K562 (cell line): ENCODE measurements around the gene FAM187B. TPM values are rescaled to one million over a fixed set of nuclear protein-coding genes. Genes with fewer than 3 reads are reported as not detected.
A peak's percentile ranks its signal among the peaks of the same experiment; 100 is the strongest.

ENCODE experiments used
- BRD4 ChIP-seq: fragments of 200-600 bp; sonication (generic); IDR thresholded peaks from 2 replicates; pipeline ENCODE4 v1.6.1; 2017; ENCODE audit warnings: inconsistent platforms
- CAMTA2 ChIP-seq: fragments of 250-450 bp; sonication (Bioruptor Pico); conservative IDR thresholded peaks from 2 replicates; pipeline ENCODE4 v1.5.1; 2022
- CHD2 ChIP-seq: IDR thresholded peaks from 2 replicates; pipeline ENCODE4 v1.6.1; 2011; ENCODE audit warnings: low read depth, low read length
- CREB1 ChIP-seq, 2 experiments: sonication (generic) in 1 of 2; formaldehyde crosslinking in 1 of 2; IDR thresholded peaks; 2 replicates each; pipeline versions ENCODE4 v1.6.1 to v1.8.0; 2012 to 2022; ENCODE audit warnings: inconsistent platforms in 1 of 2, mild to moderate bottlenecking in 1 of 2, missing genetic modification reagents in 1 of 2, moderate library complexity in 1 of 2
- NUFIP1 ChIP-seq: fragments of 450-650 bp; IDR thresholded peaks from 2 replicates; pipeline ENCODE4 v1.6.1; 2018; ENCODE audit not compliant: partially characterized antibody
- POLR2AphosphoS2 ChIP-seq: IDR thresholded peaks from 2 replicates; pipeline ENCODE4 v1.6.1; 2012; ENCODE audit warnings: low read length, improper control_type of control experiment
- SREBF1 ChIP-seq: fragments of 150-350 bp; IDR thresholded peaks from 2 replicates; pipeline ENCODE4 v1.6.1; 2014; ENCODE audit warnings: antibody characterized with exemption, low read depth, low read length, borderline replicate concordance
- U2AF1 ChIP-seq: fragments of 200-400 bp; formaldehyde crosslinking; optimal IDR thresholded peaks from 2 replicates; pipeline ENCODE3; 2017; ENCODE audit warnings: mild to moderate bottlenecking, low read depth, low read length, moderate library complexity
- ZFP1 ChIP-seq: fragments of 450-650 bp; formaldehyde crosslinking; IDR thresholded peaks from 2 replicates; pipeline ENCODE4 v1.4.0; 2020; ENCODE audit warnings: mild to moderate bottlenecking, mixed read lengths
- ZSCAN32 ChIP-seq: fragments of 450-650 bp; formaldehyde crosslinking; IDR thresholded peaks from 2 replicates; pipeline ENCODE4 v1.4.0; 2020; ENCODE audit warnings: mild to moderate bottlenecking, moderate library complexity
- polyA plus RNA-seq, 8 experiments: library from polyadenylated mRNA; depleted of rRNA in 4 of 8; stranded (reverse) in 5 of 8; unstranded in 3 of 8; fragments of >200 nt; fragmentation: Nextera tagmentation in 2 of 8; fragmentation: Illumina TruSeq in 1 of 8; extraction: Ambion mirVana in 2 of 8; extraction: Trizol in 1 of 8; gene quantifications; 2 replicates each; pipeline versions ENCODE4 v1.2.1 to v1.2.3, GENCODE V29; 2011 to 2014; ENCODE audit warnings: inconsistent platforms in 1 of 8, missing spikeins in 1 of 8
- total RNA-seq, 7 experiments: library from RNA; depleted of rRNA in 6 of 7; stranded (reverse); fragments of >200 nt in 6 of 7; fragmentation: Illumina TruSeq in 2 of 7; extraction: Trizol in 2 of 7; gene quantifications; 2 replicates each; pipeline versions ENCODE4 v1.2.1 to v1.2.3, GENCODE V29; 2011 to 2021; ENCODE audit warnings: low replicate concordance in 1 of 7
- TF ChIP-seq, protein P1 (sequence below): fragments of 450-650 bp; IDR thresholded peaks from 2 replicates; pipeline ENCODE4 v1.6.1; 2014; ENCODE audit warnings: low read depth, mild to moderate bottlenecking, moderate library complexity, borderline replicate concordance
- TF ChIP-seq, protein P2 (sequence below): fragments of 250-450 bp; sonication (Bioruptor Pico); IDR thresholded peaks from 2 replicates; pipeline ENCODE4 v1.4.0; 2020; ENCODE audit warnings: mild to moderate bottlenecking, moderate library complexity
- TF ChIP-seq, protein P3 (sequence below), 2 experiments: IDR thresholded peaks; 2 replicates each; pipeline ENCODE4 v1.6.1; 2011; ENCODE audit warnings: borderline replicate concordance in 1 of 2, control low read depth in 1 of 2, low read depth in 1 of 2, low read length in 1 of 2, mild to moderate bottlenecking in 1 of 2, mixed read lengths in 1 of 2, moderate library complexity in 1 of 2; ENCODE audit not compliant: insufficient read depth in 1 of 2, insufficient read length in 1 of 2, poor library complexity in 1 of 2, severe bottlenecking in 1 of 2; ENCODE audit errors: extremely low read depth in 1 of 2
- TF ChIP-seq, protein P4 (sequence below), 2 experiments: fragments of 450-650 bp; formaldehyde crosslinking in 1 of 2; IDR thresholded peaks; 2 replicates each; pipeline versions ENCODE4 v1.4.0 to v1.6.1; 2014 to 2020; ENCODE audit warnings: mild to moderate bottlenecking in 2 of 2, borderline replicate concordance in 1 of 2, low read depth in 1 of 2

Gene FAM187B
- total and polyA plus RNA-seq, 9 of the 15 experiments (the other 6 are each of a cell fraction or from before 2014, with no cell fraction given) = 0.04 to 0.09 TPM; not detected in 7

DNA sequence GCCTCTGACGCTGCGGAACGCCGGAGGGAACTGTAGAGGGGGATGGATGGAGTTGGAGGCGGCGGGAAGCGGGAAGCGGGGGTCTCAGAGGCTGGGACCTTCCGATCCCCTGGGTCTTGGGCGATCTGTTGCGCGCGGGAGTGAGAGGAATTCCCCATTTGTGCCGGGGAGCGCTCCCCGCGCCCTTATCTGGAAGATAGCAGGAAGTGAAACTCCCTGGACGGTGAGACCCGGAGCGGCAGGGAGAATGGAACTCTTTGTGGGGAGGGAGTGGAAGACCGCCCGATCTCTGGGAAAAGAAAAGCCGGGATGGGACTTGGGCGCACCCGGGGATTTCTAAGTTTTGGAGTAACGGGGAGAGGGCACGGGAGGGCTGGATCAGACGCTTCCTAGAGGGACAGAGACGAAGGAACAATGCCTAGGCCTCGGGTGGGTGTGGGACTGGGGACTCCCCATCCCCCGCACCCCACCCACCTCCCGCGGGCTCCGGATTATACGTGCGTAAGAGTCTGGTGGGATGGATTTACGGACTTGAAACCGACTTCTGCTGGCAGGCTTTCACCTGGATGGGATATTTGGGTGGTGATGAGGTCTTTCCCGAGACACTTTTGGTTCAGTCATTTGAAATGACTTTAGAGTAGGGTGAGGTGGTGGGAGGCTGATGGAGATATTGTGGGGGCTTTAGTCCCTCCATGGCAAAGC is 20.8 kb upstream of the FAM187B start (continued):
- TF ChIP-seq CHD2 = no peak
- TF ChIP-seq, protein P1, sequence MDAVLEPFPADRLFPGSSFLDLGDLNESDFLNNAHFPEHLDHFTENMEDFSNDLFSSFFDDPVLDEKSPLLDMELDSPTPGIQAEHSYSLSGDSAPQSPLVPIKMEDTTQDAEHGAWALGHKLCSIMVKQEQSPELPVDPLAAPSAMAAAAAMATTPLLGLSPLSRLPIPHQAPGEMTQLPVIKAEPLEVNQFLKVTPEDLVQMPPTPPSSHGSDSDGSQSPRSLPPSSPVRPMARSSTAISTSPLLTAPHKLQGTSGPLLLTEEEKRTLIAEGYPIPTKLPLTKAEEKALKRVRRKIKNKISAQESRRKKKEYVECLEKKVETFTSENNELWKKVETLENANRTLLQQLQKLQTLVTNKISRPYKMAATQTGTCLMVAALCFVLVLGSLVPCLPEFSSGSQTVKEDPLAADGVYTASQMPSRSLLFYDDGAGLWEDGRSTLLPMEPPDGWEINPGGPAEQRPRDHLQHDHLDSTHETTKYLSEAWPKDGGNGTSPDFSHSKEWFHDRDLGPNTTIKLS = no peak
- TF ChIP-seq U2AF1 = no peak
- no peak for TF ChIP-seq SREBF1
- no peak for TF ChIP-seq NUFIP1
- TF ChIP-seq, protein P2, sequence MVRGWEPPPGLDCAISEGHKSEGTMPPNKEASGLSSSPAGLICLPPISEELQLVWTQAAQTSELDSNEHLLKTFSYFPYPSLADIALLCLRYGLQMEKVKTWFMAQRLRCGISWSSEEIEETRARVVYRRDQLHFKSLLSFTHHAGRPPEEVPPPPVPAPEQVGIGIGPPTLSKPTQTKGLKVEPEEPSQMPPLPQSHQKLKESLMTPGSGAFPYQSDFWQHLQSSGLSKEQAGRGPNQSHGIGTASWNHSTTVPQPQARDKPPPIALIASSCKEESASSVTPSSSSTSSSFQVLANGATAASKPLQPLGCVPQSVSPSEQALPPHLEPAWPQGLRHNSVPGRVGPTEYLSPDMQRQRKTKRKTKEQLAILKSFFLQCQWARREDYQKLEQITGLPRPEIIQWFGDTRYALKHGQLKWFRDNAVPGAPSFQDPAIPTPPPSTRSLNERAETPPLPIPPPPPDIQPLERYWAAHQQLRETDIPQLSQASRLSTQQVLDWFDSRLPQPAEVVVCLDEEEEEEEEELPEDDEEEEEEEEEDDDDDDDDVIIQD (CRISPR knock-in tag) = no peak
- TF ChIP-seq POLR2AphosphoS2 = no peak
- no peak for TF ChIP-seq BRD4
- TF ChIP-seq, protein P3, sequence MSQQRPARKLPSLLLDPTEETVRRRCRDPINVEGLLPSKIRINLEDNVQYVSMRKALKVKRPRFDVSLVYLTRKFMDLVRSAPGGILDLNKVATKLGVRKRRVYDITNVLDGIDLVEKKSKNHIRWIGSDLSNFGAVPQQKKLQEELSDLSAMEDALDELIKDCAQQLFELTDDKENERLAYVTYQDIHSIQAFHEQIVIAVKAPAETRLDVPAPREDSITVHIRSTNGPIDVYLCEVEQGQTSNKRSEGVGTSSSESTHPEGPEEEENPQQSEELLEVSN (IDR thresholded peaks at IDR 0.05; ENCODE audit: borderline replicate concordance in 1 of 2, extremely low read depth in 1 of 2, insufficient read depth in 1 of 2, insufficient read length in 1 of 2, low read depth in 1 of 2, low read length in 1 of 2, poor library complexity in 1 of 2, severe bottlenecking in 1 of 2) = peak in 1 of 2 experiments; percentile 13
- TF ChIP-seq CREB1 (IDR thresholded peaks at IDR 0.05) = no peak
- TF ChIP-seq CREB1 (CRISPR knock-in tag; IDR thresholded peaks at IDR 0.05) = no peak
- TF ChIP-seq, protein P4, sequence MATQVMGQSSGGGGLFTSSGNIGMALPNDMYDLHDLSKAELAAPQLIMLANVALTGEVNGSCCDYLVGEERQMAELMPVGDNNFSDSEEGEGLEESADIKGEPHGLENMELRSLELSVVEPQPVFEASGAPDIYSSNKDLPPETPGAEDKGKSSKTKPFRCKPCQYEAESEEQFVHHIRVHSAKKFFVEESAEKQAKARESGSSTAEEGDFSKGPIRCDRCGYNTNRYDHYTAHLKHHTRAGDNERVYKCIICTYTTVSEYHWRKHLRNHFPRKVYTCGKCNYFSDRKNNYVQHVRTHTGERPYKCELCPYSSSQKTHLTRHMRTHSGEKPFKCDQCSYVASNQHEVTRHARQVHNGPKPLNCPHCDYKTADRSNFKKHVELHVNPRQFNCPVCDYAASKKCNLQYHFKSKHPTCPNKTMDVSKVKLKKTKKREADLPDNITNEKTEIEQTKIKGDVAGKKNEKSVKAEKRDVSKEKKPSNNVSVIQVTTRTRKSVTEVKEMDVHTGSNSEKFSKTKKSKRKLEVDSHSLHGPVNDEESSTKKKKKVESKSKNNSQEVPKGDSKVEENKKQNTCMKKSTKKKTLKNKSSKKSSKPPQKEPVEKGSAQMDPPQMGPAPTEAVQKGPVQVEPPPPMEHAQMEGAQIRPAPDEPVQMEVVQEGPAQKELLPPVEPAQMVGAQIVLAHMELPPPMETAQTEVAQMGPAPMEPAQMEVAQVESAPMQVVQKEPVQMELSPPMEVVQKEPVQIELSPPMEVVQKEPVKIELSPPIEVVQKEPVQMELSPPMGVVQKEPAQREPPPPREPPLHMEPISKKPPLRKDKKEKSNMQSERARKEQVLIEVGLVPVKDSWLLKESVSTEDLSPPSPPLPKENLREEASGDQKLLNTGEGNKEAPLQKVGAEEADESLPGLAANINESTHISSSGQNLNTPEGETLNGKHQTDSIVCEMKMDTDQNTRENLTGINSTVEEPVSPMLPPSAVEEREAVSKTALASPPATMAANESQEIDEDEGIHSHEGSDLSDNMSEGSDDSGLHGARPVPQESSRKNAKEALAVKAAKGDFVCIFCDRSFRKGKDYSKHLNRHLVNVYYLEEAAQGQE (IDR thresholded peaks at IDR 0.05; ENCODE audit: borderline replicate concordance) = no peak
- TF ChIP-seq, protein P4 (CRISPR knock-in tag; IDR thresholded peaks at IDR 0.05; ENCODE audit: low read depth) = no peak
- no peak; the same call in 1 of the 2 replicates for TF ChIP-seq ZSCAN32 (CRISPR knock-in tag)
- no peak for TF ChIP-seq CAMTA2 (CRISPR knock-in tag)
- no peak for TF ChIP-seq ZFP1 (CRISPR knock-in tag)
